LNCAP (cell line): ENCODE results near the gene ASTN1.

ENCODE experiments used
- CTCF ChIP-seq: fragments of 450-650 bp; IDR thresholded peaks from 2 replicates; pipeline ENCODE4 v1.5.1; 2017; ENCODE audit warnings: mild to moderate bottlenecking

Gene ASTN1

GRCh38 chr1:176863613-176864012 lies 300.9 kb downstream of the ASTN1 start:
- TF ChIP-seq CTCF: no peak

- TF ChIP-seq CTCF: no peak
Measured at GRCh38 chr1:176858433-176858916, 306.0 kb downstream of the ASTN1 start.

- no peak for TF ChIP-seq CTCF
Measured at GRCh38 chr1:176857632-176858031, 306.9 kb downstream of the ASTN1 start.

- no peak for TF ChIP-seq CTCF
Measured at GRCh38 chr1:176854758-176855745, 309.5 kb downstream of the ASTN1 start.

- TF ChIP-seq CTCF: no peak
Measured at GRCh38 chr1:176854121-176854520, 310.4 kb downstream of the ASTN1 start.

- no peak for TF ChIP-seq CTCF
Measured at GRCh38 chr1:176853503-176853902, 311.0 kb downstream of the ASTN1 start.

GRCh38 chr1:176852124-176852523 lies 312.4 kb downstream of the ASTN1 start:
- TF ChIP-seq CTCF: no peak
